ENCODE results near the gene KCNH1. TPM values are rescaled to one million over a fixed set of nuclear protein-coding genes. Genes with fewer than 3 reads are reported as not detected.
"Not testable (repeated sequence)": the region's sequence is repeated elsewhere in the genome, so short reads cannot be mapped to it uniquely, and the experiment has no call there.

The KCNH1 gene
- total RNA-seq, 1 experiment from 2014 or later: not detected

DNA sequence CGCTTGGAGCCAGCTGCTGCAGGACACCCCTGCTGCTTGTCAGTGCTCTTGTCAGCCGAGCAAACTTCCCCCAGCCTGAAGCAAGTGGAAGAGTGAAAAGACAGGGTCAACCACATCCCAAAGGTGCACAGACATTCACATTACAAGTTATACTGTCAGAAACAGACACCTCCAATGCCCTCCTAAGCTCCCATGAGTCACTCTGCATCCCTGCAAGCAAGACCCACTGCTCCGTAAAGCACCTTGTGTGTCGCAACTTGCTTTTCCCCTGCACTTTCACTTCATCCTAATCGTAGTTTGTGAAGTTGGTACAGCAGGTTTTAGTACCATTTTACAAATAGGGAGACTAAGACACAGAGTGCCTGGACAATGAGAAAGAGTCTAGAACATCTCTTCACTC lies 51.1 kb downstream of the KCNH1 start:
- POLR2A ChIA-PET: no interaction called here
- no peak overlapping the region for H3K27ac Mint-ChIP-seq (ENCODE audit: unreplicated experiment)
- no peak overlapping the region for H3K4me3 Mint-ChIP-seq (ENCODE audit: unreplicated experiment)
- H3K9me3 ChIP-seq: no peaks in the 10 kb centered on the region
- TF ChIP-seq, protein P1, sequence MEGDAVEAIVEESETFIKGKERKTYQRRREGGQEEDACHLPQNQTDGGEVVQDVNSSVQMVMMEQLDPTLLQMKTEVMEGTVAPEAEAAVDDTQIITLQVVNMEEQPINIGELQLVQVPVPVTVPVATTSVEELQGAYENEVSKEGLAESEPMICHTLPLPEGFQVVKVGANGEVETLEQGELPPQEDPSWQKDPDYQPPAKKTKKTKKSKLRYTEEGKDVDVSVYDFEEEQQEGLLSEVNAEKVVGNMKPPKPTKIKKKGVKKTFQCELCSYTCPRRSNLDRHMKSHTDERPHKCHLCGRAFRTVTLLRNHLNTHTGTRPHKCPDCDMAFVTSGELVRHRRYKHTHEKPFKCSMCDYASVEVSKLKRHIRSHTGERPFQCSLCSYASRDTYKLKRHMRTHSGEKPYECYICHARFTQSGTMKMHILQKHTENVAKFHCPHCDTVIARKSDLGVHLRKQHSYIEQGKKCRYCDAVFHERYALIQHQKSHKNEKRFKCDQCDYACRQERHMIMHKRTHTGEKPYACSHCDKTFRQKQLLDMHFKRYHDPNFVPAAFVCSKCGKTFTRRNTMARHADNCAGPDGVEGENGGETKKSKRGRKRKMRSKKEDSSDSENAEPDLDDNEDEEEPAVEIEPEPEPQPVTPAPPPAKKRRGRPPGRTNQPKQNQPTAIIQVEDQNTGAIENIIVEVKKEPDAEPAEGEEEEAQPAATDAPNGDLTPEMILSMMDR (IDR thresholded peaks at IDR 0.05; ENCODE audit: insufficient read depth in 1 of 2, low read depth in 1 of 2, low read length in 1 of 2, severe bottlenecking in 1 of 2, unreplicated experiment in 1 of 2): no peak
- no TSS peak for BruUV-seq (replicated peaks)
- H3K4me3 ChIP-seq (ENCODE audit: low read depth, low read length): no peak overlapping the region
- no peaks in the 10 kb centered on the region for H3K9me3 Mint-ChIP-seq (ENCODE audit: unreplicated experiment)
- H3K4me1 Mint-ChIP-seq (ENCODE audit: low read depth, unreplicated experiment): no peaks in the 10 kb centered on the region
- peaks cover 1% of the 10 kb centered on the region; the same call in 1 of the 2 replicates for H3K27me3 ChIP-seq (replicated peaks; ENCODE audit: control insufficient read depth, insufficient read depth, low read length)
- DNase-seq: no peak
- H3K4me1 ChIP-seq: no peaks in the 10 kb centered on the region
- CTCF ChIA-PET: no interaction called here
- intact Hi-C loops (cut with micrococcal nuclease; ENCODE audit: unreplicated experiment): no loop called here
- H3K27me3 Mint-ChIP-seq (ENCODE audit: insufficient read depth, unreplicated experiment): peaks cover 15% of the 10 kb centered on the region
- no peaks in the 10 kb centered on the region for H3K36me3 ChIP-seq (ENCODE audit: control insufficient read depth, insufficient read depth, low read length)
- no peaks in the 10 kb centered on the region for H3K36me3 Mint-ChIP-seq (ENCODE audit: insufficient read depth, unreplicated experiment)

DNA sequence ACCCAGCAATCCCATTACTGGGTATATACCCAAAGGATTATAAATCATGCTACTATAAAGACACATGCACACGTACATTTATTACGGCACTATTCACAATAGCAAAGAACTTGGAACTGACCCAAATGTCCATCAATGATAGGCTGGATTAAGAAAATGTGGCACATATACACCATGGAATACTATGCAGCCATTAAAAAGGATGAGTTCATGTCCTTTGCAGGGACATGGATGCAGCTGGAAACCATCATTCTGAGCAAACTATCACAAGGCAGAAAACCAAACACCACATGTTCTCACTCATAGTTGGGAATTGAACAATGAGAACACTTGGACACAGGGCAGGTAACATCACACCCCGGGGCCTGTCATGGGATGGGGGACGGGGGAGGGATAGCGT lies 52.5 kb downstream of the KCNH1 start:
- CTCF ChIA-PET; intact Hi-C loops (cut with micrococcal nuclease; ENCODE audit: unreplicated experiment); H3K36me3 ChIP-seq (ENCODE audit: control insufficient read depth, insufficient read depth, low read length); H3K4me1 Mint-ChIP-seq (ENCODE audit: low read depth, unreplicated experiment); H3K27ac Mint-ChIP-seq (ENCODE audit: unreplicated experiment); DNase-seq; H3K4me3 Mint-ChIP-seq (ENCODE audit: unreplicated experiment); H3K9me3 ChIP-seq; BruUV-seq (replicated peaks); H3K4me1 ChIP-seq; H3K36me3 Mint-ChIP-seq (ENCODE audit: insufficient read depth, unreplicated experiment); H3K27me3 ChIP-seq (replicated peaks; ENCODE audit: control insufficient read depth, insufficient read depth, low read length); H3K9me3 Mint-ChIP-seq (ENCODE audit: unreplicated experiment); POLR2A ChIA-PET; H3K4me3 ChIP-seq (ENCODE audit: low read depth, low read length): not testable (repeated sequence)
- H3K27me3 Mint-ChIP-seq (ENCODE audit: insufficient read depth, unreplicated experiment): peaks cover 19% of the 10 kb centered on the region

DNA sequence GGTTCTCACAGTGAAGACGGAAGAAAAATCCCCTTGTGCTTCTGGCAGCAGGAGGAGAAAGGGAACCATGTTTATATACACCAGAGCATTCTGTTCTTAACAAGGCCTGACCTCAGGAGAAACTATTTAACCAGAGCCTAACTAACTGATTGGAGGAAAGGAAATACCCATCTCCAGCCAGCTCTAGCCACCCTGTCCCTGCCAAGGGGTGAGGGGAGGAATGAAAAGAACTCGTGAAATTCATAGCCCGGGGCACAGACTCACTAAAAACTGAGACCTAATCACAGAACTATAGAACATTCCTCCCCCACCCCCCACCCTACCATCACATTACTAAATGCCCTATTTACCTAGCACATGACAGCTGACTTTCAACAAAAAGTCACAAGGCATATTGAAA lies 65.0 kb downstream of the KCNH1 start:
- Mint-ChIP-seq H3K4me1 (ENCODE audit: low read depth, unreplicated experiment) (no peaks in the 10 kb centered on the region), H3K27me3 (ENCODE audit: insufficient read depth, unreplicated experiment) (no peaks in the 10 kb centered on the region), H3K4me3 (ENCODE audit: unreplicated experiment) (no peak overlapping the region), H3K9me3 (ENCODE audit: unreplicated experiment) (no peaks in the 10 kb centered on the region), H3K27ac (ENCODE audit: unreplicated experiment) (no peak overlapping the region), H3K36me3 (ENCODE audit: insufficient read depth, unreplicated experiment) (no peaks in the 10 kb centered on the region)
- no peaks in the 10 kb centered on the region for H3K9me3 ChIP-seq
- DNase-seq: peak in 1 of 2 experiments; percentile 11
- TF ChIP-seq, protein P1 (IDR thresholded peaks at IDR 0.05; ENCODE audit: insufficient read depth in 1 of 2, low read depth in 1 of 2, low read length in 1 of 2, severe bottlenecking in 1 of 2, unreplicated experiment in 1 of 2): no peak
- H3K4me3 ChIP-seq (ENCODE audit: low read depth, low read length): no peak overlapping the region
- H3K36me3 ChIP-seq (ENCODE audit: control insufficient read depth, insufficient read depth, low read length): no peaks in the 10 kb centered on the region
- H3K27me3 ChIP-seq (replicated peaks; ENCODE audit: control insufficient read depth, insufficient read depth, low read length): no peaks in the 10 kb centered on the region
- intact Hi-C loops (cut with micrococcal nuclease; ENCODE audit: unreplicated experiment): no loop called here
- BruUV-seq (replicated peaks): no TSS peak
- H3K4me1 ChIP-seq: no peaks in the 10 kb centered on the region
- POLR2A ChIA-PET: no interaction called here
- CTCF ChIA-PET: no interaction called here

DNA sequence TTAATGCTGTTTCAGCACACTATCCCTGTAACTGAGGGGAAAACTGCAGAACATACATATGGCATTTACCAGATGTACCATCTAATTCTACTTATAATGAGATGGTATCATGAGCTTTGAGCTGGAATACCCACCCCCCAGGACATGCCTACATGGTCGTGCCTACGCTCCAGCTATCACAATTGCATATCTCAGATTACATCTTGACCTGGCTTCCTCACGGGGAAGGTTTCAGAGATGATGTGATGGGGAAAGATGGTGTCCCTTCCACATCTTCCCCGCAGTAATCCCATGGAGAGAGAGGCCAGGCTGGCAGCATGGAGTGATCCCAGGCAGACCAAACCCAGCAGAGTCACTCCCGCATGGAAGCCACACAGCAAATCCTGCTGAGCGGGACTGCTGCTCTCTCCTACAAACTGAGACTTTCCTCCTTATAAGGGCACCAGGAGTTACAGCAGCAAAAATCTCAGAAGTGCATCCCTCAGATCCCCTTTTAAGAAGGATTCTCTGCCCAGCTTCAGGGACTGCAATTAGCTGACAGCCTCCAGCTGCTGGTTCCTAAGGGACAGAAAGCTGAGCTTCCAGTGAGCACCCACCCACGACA lies 67.1 kb downstream of the KCNH1 start:
- H3K4me3 ChIP-seq (ENCODE audit: low read depth, low read length): no peak overlapping the region
- H3K4me1 Mint-ChIP-seq (ENCODE audit: low read depth, unreplicated experiment): no peaks in the 10 kb centered on the region
- H3K9me3 Mint-ChIP-seq (ENCODE audit: unreplicated experiment): no peaks in the 10 kb centered on the region
- H3K4me3 Mint-ChIP-seq (ENCODE audit: unreplicated experiment): no peak overlapping the region
- H3K36me3 Mint-ChIP-seq (ENCODE audit: insufficient read depth, unreplicated experiment): no peaks in the 10 kb centered on the region
- H3K27me3 Mint-ChIP-seq (ENCODE audit: insufficient read depth, unreplicated experiment): peaks cover 8% of the 10 kb centered on the region
- H3K36me3 ChIP-seq (ENCODE audit: control insufficient read depth, insufficient read depth, low read length): no peaks in the 10 kb centered on the region
- BruUV-seq (replicated peaks): no TSS peak
- intact Hi-C loops (cut with micrococcal nuclease; ENCODE audit: unreplicated experiment): no loop called here
- no peak for DNase-seq
- no peak overlapping the region for H3K27ac Mint-ChIP-seq (ENCODE audit: unreplicated experiment)
- ChIA-PET POLR2A (no interaction called here), CTCF (no interaction called here)
- H3K27me3 ChIP-seq (replicated peaks; ENCODE audit: control insufficient read depth, insufficient read depth, low read length): no peaks in the 10 kb centered on the region
- no peaks in the 10 kb centered on the region for H3K9me3 ChIP-seq
- H3K4me1 ChIP-seq: no peaks in the 10 kb centered on the region
- TF ChIP-seq, protein P1 (IDR thresholded peaks at IDR 0.05; ENCODE audit: insufficient read depth in 1 of 2, low read depth in 1 of 2, low read length in 1 of 2, severe bottlenecking in 1 of 2, unreplicated experiment in 1 of 2): no peak

DNA sequence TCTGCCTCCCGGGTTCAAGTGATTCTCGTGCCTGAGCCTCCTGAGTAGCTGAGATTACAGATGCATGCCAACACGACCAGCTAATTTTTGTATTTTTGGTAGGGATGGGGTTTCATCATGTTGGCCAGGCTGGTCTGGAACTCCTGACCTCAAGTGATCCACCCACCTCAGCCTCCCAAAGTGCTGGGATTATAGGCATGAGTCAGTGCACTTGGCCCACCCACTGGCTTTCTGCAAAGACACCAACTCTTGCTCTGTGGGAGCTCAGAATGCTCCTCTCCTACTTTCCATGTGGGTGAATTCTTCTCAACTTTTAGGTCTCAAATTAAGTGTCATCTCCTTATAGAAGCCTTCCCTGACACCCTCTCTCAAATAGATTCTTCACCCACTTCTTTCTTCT lies 92.1 kb downstream of the KCNH1 start:
- H3K4me3 ChIP-seq (ENCODE audit: low read depth, low read length); H3K27ac Mint-ChIP-seq (ENCODE audit: unreplicated experiment); CTCF ChIA-PET: not testable (repeated sequence)

More for the DNA sequence above, 92.1 kb downstream of the KCNH1 start:
- POLR2A ChIA-PET; H3K9me3 ChIP-seq; H3K4me3 Mint-ChIP-seq (ENCODE audit: unreplicated experiment); H3K4me1 Mint-ChIP-seq (ENCODE audit: low read depth, unreplicated experiment); H3K27me3 Mint-ChIP-seq (ENCODE audit: insufficient read depth, unreplicated experiment); intact Hi-C loops (cut with micrococcal nuclease; ENCODE audit: unreplicated experiment); H3K27me3 ChIP-seq (replicated peaks; ENCODE audit: control insufficient read depth, insufficient read depth, low read length); BruUV-seq (replicated peaks); H3K36me3 Mint-ChIP-seq (ENCODE audit: insufficient read depth, unreplicated experiment); H3K9me3 Mint-ChIP-seq (ENCODE audit: unreplicated experiment); H3K36me3 ChIP-seq (ENCODE audit: control insufficient read depth, insufficient read depth, low read length); DNase-seq; H3K4me1 ChIP-seq: not testable (repeated sequence)
